Inferior parietal cortex (tissue), 1 donor: ENCODE data around the gene AP4B1.

ENCODE experiments used
- DNase-seq: peaks from one replicate; pipeline ENCODE4 v3.0.0-alpha.2; 2016; ENCODE audit errors: extremely low spot score

AP4B1 gene

DNA sequence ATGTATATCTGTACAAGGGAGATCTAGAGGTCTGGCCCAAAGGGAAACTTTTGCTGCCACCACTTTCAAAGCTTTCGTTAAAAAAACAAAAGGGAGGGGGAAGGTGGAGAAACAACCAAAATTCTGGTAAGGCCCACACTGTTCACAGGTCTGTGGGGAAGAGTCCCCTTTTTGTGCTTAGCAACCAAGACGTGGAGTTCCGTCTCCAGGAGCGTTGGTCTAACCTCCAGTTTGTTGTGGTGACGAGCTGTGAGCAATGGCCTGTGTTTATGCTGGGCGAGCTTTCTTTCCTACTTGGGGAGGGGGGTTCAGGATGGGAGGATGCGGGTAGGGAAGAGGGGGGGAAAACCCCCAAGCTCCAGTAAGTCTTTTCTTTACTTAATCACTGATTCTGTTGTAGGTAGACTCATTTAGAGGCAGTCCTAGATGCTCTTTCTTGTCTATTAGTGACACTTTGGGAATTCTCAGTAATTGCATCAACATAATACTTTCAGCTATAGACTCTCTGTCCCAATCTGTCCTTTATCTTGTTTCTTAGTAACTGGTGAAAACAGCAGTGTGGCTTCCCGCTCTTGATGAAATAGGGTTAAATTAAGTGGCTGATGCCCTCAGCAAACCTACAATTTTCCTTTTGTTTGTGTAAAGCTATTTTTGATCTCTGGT, 26.0 kb upstream of the AP4B1 start:
- no peak for DNase-seq

DNA sequence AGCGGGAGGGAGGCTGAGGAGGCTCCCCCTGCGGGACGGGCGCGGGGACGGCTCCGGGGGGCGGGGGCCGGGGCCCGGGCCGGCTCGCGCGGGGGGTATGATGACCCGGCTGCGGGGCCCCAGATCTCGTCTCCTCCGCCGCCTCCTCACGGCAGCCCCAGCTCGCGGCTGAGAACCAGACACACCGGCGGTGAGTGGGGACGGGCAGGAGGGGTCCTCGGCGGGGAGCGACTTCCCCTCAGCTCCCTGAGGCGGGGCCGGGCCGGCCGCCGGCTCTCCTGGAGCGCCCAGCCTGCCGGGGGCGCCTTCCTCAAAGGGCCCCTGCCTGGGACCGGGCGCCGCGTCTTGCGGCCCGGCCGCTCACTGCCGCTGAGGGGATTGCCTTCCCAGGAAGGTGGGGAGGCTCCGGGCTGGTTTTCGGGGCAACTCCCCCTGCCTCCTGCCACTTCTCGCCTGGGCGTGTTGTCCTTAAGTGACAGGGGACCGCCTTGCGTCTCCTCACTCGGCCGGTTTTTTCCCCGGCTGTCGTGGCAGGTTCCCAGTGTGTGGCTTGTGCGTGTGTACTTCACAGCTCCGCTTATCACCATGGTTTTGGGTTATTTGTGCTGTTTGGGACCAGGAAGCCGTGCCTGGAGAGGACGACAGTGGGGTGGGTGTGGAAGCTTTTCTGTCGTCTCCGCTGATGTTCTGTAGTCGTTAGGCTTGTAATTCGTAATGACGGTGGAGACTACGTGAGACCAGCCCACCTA, 25.3 kb upstream of the AP4B1 start:
- DNase-seq = no peak

DNA sequence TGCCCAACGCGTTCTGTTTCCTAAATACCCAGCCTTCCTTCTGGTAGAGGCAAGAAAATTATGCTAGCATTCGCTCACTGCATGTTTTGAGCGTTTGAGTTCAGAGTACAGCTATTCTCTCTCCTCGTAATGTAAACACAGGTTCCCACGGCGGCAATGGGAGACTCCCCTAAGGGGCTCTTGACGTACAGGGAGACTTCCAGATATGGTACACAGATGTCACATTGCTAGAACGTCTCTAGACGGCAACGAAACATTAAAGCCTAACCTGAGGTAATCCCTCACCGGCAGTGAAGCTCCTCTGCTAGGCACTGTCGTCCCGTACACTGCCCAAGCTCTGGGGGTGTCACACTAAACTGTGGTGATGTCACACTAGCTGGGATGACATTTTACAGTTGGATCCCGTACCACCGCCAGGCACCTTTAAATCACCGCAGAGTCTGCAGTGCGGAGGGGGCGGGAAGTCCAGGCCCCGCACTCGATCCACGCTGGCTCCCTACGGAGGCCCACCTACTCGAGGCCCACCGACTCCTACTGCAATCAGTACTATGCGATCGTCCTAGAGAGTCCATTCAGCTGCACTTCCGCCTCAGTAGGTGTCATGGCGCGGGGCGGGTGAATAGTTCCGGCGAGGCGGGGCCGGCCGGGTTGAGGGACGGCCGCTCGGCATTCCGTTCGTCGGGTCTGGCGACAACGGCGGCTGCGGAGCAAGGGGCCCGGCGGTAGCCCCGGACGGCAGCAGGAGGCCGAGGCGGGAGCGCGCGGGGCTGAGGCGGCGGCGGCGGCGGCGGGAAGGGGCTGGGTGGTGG, 24.5 kb upstream of the AP4B1 start, which contains the start of gene HIPK1:
HIPK1 (plus strand) TSS at position 384 of the 809 bp plus-strand sequence.
- DNase-seq = peak; percentile 94

DNA sequence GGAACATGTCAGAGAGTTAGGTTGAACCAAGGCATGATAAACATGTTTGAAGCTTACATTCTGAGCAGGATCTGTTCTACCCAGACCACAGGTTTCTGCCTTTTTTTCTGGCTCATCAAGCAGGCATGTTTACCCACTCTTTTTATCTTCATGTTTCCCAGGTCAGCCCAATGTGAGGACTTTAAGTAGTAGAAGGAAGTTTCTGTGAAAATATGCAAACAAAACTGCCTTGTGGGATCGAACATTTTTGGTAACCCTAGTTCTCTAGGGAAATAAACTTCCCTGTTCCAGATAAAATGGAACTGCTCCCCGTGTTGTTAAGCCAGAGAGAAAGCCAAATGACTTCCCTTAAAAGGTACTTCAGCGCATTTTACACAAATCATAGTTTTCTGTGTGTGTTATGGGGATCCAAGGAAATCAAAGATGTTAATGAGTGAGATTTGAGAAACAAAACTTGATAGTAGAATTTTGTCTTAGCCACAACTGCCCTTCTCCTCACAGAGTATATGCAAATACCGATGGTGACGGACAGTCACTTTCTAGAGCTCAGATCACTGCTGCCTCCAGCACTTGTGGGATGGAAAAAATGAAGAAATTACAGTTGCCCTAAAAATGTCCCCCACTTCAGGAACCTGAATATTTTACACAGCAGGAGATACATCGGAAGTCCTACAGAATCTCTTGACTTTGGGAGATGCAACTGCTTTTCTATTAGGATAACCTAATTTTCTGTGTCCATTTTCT, 23.8 kb upstream of the AP4B1 start:
- DNase-seq = no peak

DNA sequence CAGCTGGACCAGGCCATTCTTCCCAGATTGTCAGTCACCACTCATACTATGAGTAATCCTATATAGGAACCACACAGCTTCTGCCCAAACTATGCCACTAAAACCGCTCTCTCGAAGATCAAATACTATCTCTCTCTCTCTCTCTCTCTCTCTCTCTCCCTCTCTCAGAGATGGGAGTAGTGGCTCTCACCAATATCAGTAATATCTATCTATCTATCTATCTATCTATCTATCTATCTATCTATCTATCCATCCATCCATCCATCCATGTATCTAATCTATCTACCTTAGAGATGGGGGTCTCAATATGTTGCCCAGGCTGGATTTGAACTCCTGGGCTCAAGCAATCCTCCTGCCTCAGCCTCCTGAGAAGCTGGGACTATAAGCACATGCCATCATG, 19.9 kb upstream of the AP4B1 start:
- no peak for DNase-seq

DNA sequence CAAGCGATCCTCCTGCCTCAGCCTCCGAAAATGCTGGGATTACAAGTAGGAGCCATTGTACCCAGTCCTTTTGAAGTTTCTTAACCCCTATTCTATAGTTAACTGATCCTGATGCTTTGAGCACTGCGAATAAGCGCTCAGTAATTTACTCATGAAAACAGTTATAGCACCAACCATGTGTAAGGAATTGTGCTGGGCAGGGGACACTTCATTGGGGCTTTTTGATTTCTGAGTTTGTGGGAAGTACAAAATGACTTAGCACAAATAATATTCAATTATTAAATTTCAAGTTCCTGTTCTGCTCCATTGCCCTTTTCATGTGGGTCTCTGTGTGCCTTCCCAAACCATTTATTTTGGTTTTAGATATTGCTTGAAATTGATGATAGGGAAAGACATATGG, 18.4 kb upstream of the AP4B1 start:
- no peak for DNase-seq

DNA sequence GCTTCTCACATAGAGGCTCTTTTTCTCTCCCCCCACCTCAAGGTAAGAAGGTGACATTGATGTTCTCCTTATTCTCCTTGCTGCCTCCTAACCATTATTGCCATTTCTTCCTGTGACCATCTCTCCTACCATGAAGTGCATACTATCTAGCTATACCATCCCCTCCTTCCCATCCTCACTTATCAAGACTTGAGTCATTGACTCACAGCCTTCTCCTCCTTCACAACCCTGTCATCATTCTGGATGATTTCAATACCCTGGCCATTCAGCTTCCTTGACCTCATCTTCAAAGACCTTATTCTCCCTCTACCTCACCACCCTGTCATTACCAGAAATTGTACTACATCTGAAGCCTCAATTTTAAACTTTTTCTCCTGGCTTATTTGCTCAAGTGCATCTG, 13.6 kb upstream of the AP4B1 start:
- no peak for DNase-seq

DNA sequence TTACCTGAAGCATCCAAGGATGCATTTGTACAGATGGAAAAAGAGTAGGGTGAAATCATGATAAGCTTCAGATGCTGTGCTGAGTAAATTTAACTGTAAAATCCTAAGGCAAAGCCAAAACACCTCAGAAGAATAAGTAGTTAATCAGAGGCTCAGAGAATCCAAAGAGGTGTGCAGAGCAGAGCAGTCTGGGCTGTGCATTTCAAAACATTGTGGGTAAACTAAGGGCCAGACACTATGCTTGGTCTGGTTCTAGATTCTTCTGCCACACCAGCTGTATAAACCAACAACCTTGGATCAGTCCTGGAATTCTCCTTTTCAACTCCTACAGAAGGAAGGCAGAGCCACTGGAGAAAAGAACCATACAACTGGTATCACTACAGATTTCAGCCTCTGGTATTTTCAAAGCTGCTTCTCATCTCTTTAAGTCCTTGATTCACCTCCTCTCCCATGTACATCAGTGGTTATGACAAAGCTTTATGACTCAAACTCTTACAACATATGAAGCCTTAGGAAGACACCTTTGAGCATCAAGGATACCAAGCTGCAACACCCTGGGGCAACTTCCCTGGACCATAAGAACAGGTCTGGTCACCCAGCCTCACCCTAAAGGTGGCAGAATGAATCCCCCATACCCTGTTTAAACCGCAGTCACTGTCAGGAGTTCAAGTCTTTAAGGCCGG, 12.9 kb upstream of the AP4B1 start:
- no peak for DNase-seq

DNA sequence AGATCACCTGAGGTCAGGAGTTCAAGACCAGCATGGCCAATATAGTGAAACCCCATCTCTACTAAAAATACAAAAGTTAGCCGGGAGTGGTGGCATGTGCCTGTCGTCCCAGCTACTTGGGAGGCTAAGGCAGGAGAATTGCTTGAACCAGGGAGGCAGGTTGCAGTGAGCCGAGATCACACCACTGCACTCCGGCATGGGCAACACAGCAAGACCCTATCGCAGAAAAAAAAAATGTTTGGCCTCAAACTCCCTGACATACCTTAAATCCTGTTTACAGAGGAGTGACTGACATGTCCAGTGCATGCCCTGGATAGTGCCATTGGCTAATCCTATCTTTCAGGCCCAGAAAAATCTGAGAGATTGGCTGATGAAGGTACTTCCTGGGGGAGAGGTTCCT, 12.4 kb upstream of the AP4B1 start:
- DNase-seq = no peak

DNA sequence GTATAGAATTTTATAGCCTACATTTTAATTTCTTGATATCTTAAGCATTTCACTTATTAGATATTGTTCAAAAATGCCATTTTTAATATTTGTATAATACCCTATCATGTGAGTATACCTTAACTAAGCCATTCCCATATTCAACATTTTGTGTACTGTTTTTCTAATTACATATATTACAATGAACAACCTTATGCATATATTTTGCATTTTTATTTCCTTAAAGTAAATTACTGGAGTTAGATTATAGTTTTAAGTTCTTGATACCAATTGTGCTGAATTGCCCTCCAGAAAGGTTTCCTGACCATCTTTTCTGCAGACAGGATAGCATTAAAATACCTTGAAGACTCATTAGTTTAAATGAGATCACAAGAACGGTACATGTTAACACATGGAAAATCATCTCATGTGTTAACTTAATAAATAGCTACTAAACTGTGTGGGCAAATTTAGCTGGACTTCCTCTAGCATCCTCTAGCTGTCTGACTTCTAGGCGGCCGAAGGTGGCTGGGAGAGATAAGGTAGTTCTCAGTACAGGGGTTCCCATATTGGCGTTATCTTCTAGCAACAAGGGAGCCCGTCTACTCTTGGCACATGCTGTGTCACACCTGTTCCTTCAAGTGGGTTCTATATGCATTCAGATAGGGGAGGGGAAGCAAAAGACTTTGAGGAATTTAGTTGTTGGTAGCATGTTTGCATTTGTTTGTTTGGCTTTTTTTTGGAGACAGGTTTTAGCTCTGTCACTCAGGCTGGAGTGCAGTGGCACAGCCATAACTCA, 9.5 kb upstream of the AP4B1 start:
- DNase-seq = peak; percentile 53

DNA sequence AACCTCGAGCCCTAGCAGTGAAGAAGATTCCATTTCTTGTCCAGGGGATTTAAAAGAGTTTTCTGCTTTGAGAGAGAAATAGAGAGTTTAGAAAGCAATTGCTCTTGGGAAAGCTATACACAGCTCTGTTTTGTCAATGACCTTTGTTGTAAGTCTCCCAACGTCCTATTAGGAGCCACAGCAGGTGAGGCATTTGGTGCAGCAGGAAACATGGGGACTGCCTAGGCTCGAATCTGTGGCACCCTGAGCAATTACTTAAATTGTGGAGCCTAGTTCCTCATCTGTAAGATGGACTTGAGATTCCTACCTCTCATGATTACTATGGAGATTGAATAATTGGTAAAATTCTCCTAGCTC, 8.7 kb upstream of the AP4B1 start:
- no peak for DNase-seq

DNA sequence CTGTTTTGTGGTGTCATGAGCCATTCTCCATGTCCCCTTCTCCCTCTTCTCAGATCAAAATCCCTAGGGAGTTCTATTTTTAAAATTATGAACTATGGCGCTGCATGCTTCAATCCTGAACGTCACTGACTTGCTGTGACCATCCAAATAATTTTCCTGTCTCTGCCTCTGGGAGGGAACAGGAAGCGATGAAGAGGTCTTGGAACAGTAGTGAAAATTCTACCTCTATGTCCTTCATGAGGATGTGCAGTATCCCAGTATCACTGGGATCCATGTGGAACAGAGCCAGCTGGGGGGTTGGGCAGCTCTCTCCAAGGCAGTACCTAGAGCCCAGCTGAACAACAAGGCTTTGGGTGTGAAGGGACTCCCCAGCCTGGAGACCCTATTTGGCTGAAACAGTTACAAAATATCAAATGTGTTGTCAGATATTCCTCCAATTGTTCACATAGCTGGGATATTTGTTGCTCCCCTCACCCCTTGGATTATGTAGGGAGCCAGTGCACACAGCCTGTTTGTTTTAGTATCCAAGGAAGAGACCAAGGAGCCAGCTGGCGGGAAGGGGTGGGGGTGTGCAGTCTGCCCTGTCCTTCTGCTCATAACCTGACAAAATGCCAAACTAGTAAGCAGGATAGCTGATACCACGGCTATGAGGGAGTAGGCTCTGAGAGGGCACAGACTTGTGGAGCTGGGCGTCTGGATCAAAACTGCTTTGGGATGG, 8.2 kb upstream of the AP4B1 start:
- DNase-seq = no peak

DNA sequence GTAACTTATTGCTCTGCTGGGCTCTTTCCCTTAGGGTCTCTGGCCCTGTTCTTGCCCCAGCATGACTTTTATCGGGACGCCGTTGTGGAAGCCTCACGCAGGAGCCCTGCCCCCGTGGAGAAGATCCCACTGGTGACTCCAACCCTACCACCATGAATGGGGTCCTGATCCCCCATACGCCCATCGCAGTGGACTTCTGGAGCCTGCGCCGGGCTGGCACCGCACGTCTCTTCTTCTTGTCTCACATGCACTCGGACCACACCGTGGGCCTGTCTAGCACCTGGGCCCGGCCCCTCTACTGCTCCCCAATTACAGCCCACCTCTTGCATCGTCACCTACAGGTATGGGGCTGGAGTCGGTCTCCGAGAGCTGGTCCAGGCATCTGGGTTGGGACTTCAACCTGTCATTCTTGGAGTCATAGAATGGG, 849 bp upstream of the AP4B1 start:
- no peak for DNase-seq

DNA sequence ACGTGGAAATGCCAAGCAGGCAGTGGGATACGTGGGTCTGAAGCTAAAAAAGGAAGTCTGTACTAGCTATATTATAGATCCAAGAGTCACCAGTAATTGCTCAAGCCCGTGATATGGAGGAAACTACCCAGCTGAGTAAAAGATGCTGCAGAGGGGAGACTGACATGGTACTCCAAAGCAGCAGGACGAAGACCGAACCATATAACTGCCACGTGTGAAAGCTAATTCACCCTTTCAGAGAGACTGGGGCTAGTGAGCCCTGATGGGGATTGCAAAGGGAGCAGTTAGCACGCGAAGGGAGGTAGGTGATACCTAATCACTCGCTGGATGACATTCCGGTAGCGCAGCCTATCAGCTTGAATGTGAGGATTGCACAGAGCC, 316 bp downstream of the AP4B1 start:
- no peak for DNase-seq

DNA sequence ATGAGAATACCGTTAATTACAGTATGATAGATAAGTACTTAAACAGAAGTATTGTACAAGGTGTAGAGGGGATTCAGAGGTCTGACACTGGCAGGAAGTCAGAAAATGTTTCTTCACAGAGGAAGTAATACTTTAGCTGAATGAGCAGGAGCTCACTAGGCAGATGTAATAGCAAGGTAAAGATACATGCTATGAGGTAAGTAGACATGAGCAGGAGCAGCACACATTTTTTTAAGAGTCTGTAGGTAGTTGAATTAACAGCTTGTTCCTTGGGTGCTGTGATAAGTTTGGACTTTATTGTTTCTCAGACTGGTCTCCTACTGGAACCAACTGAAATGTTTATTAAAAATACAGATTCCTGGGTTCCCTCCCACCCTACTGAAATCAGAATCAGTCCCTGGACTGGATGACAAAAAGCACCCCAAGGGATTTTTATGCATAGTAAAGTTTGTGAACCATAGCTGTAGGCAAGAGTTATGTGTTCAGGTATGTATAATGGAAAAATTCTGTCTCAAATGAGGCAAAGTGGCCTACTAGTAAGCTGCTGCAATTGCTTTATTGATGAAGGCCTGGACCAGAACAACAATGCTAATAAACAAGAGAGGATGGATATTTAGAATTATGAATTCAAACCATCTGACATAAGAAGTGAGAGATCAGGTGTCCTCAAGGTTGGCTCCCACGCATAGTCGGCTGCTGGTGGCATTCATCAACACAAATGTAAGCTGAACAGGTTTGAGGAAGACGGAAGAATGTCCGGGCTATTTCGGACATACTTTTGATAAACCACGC, 902 bp downstream of the AP4B1 start:
- DNase-seq = no peak

DNA sequence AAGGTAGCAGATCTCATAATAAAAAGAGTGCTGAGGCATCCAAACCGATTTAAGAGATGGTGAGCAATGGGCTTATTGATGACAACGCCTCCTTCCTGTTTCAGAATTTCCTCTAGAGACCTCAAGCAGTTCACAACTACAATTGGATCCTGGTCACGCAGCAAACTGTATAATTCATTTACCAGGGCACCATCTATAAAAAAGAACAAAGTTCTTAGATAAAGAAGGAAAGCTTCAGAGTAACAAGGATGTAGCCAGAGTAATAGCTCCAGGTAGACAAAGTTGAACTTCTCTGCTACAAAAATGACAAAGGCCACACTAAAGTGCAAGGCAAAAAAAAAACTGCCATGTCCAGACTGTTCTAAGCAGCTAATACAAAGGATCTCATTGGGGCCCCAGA, 3.4 kb downstream of the AP4B1 start:
- DNase-seq = no peak

DNA sequence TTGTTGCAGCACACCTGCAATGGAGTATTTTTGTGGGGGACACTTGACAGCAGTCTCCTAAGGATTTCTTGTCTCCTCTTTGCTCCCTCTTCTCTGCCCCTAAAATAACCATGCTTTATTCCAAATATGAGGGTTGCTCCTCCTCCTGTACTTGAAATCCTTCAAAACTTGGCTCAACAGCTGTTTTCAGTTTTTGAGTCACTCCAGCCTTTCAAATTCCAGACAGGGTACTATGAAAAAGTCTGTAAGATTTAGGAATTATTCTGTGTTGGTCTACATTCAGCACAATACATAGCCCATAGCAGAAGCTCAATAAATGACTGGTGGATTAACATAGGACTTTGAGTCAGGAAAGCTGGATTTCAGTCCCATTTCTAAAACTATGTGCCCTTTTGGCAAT, 5.5 kb downstream of the AP4B1 start:
- no peak for DNase-seq

DNA sequence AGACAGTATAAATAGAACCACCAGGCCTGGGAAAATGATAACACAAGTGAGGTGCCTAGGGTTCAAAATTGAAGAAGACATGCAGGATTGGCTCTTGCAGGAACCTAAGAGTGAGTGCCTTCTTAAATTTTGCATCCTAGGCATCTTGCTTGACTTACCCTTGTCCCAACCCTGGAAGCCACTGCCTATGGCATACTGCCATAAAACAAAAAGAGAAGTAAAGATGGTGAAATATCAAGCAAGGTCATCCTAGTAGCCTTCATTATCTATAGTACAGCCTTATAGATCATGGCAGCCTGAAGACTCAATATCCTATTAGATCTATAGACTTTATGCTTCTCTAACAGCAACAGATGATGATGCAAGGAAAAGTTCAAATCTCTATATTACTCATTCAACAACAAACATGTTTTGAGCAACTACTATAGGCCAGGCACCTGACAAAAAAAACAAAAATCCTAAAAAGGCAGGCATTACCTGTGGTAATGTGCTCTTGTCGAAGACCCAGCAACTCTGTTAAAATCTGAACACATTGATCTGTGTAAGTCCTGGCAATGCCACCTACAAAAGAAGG, 6.3 kb downstream of the AP4B1 start:
- no peak for DNase-seq

DNA sequence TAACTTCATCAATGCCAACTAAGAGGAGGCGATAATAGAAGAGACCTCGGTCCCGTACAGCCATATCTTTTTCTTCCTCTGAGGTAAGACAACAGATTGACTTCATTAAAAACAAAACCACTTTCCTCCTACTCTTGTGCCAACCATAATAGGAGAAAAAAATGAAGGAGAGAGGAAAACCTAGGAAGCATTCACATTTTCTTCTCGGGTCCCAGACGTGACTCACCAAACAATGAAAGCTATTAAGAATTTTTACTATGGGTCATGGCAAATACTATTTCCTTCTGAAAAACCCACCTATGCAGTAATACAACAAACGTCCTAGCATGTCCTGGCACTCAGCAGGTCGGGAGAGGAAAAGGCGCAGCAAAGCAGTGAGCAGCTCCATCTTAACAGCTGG, 8.6 kb downstream of the AP4B1 start:
- DNase-seq = no peak
